Measurements from ENCODE around the gene BEND7. TPM values are rescaled to one million over a fixed set of nuclear protein-coding genes. Genes with fewer than 3 reads are reported as not detected.

BEND7 gene
- total and polyA plus RNA-seq, 2 donors from 2014 or later: 16.7 to 37.9 TPM

DNA sequence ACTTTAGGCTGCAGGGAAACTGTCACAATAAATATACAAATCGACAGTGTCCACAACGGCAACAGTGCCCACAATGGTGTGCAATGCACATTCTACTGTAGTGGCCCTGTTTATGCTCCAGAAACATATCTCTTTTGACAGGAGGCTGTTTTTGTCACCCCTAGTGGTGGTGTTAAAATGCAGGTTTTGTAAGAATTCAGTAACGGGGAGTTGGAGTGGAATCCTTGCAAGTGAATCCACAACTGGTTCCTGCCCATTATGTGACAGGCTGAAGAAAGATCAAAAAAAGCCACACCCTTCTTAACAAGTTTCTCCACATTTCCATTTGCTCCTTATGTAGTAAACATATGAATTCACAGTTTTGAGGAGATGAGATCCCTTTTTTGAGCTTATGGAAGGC, 58.5 kb downstream of the BEND7 start:
- DNase-seq (no peak), FAIRE-seq (no peak)
- Histone ChIP-seq H3K4me3 (ENCODE audit: low read length in 3 of 3) (no peak overlapping the region), H3K27me3 (ENCODE audit: control insufficient read depth, insufficient read depth, low read length) (no peaks in the 10 kb centered on the region), H3K4me1 (ENCODE audit: control insufficient read depth in 2 of 3, insufficient read depth in 2 of 3, low read depth in 1 of 3, low read length in 3 of 3) (no peaks in the 10 kb centered on the region), H3K9me3 (ENCODE audit: control insufficient read depth in 2 of 3, insufficient read depth in 1 of 3, low read length in 3 of 3) (no peaks in the 10 kb centered on the region), H3K9ac (ENCODE audit: low read length in 3 of 3) (no peak overlapping the region), H3K36me3 (ENCODE audit: control insufficient read depth in 2 of 3, insufficient read depth in 3 of 3, low read length in 3 of 3) (peaks cover 0 to 21% (median 19%) of the 10 kb centered on the region in 3 donors), H3K27ac (ENCODE audit: low read depth in 2 of 2, low read length in 2 of 2) (no peak overlapping the region)
- intact Hi-C loops (cut with DNase I): no loop called here
- TF ChIP-seq, protein P1, sequence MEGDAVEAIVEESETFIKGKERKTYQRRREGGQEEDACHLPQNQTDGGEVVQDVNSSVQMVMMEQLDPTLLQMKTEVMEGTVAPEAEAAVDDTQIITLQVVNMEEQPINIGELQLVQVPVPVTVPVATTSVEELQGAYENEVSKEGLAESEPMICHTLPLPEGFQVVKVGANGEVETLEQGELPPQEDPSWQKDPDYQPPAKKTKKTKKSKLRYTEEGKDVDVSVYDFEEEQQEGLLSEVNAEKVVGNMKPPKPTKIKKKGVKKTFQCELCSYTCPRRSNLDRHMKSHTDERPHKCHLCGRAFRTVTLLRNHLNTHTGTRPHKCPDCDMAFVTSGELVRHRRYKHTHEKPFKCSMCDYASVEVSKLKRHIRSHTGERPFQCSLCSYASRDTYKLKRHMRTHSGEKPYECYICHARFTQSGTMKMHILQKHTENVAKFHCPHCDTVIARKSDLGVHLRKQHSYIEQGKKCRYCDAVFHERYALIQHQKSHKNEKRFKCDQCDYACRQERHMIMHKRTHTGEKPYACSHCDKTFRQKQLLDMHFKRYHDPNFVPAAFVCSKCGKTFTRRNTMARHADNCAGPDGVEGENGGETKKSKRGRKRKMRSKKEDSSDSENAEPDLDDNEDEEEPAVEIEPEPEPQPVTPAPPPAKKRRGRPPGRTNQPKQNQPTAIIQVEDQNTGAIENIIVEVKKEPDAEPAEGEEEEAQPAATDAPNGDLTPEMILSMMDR (IDR thresholded peaks at IDR 0.05; ENCODE audit: borderline replicate concordance, extremely low read depth, insufficient read depth): no peak

DNA sequence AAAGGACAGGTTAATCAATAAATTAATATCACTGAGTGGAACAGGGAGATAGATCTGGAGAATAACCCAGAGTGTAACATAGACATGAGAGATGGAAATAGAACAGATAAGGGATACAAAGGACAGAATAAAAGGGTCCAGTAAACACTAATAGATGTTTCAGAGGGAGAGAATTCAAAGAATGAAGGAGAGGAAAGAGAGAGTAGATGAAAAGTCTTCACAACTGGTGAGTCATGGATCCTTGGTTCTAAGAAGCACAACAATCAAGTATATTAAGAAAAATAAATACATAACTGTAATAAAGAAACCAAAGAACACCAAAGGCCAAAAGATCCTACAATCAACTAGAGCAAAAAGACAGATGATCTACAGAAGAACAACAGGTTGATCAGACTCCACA, 66.3 kb downstream of the BEND7 start:
- Histone ChIP-seq H3K9ac (ENCODE audit: low read length in 3 of 3) (no peak overlapping the region), H3K9me3 (ENCODE audit: control insufficient read depth in 2 of 3, insufficient read depth in 1 of 3, low read length in 3 of 3) (no peaks in the 10 kb centered on the region), H3K4me1 (ENCODE audit: control insufficient read depth in 2 of 3, insufficient read depth in 2 of 3, low read depth in 1 of 3, low read length in 3 of 3) (no peaks in the 10 kb centered on the region), H3K27me3 (ENCODE audit: control insufficient read depth, insufficient read depth, low read length) (no peaks in the 10 kb centered on the region), H3K27ac (ENCODE audit: low read depth in 2 of 2, low read length in 2 of 2) (no peak overlapping the region), H3K4me3 (ENCODE audit: low read length in 3 of 3) (no peak overlapping the region), H3K36me3 (ENCODE audit: control insufficient read depth in 2 of 3, insufficient read depth in 3 of 3, low read length in 3 of 3) (peaks cover 0 to 3% (median 0%) of the 10 kb centered on the region in 3 donors)
- intact Hi-C loops (cut with DNase I): no loop called here
- DNase-seq (no peak), FAIRE-seq (no peak)
- TF ChIP-seq, protein P1 (IDR thresholded peaks at IDR 0.05; ENCODE audit: borderline replicate concordance, extremely low read depth, insufficient read depth): no peak

DNA sequence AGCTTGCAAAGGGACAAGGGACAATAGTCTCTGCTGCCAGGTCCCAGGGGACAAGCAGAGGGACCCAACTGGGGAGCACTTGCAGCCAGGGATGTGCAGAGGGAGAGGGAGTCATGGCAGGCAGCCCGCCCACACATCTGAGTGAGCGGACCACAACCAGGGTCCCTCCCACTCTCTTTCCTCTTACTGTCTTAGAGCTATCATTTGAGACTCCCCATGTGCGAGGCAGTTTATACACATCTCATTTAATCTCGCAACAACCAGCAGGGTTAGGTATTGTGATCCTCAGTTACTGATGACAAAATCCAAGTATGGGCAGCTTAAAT, 70.2 kb downstream of the BEND7 start:
- Histone ChIP-seq H3K36me3 (ENCODE audit: control insufficient read depth in 2 of 3, insufficient read depth in 3 of 3, low read length in 3 of 3) (peaks cover 0 to 4% (median 0%) of the 10 kb centered on the region in 3 donors), H3K27ac (ENCODE audit: low read depth in 2 of 2, low read length in 2 of 2) (no peak overlapping the region), H3K4me3 (ENCODE audit: low read length in 3 of 3) (no peak overlapping the region), H3K9me3 (ENCODE audit: control insufficient read depth in 2 of 3, insufficient read depth in 1 of 3, low read length in 3 of 3) (no peaks in the 10 kb centered on the region), H3K9ac (ENCODE audit: low read length in 3 of 3) (no peak overlapping the region), H3K27me3 (ENCODE audit: control insufficient read depth, insufficient read depth, low read length) (no peaks in the 10 kb centered on the region), H3K4me1 (ENCODE audit: control insufficient read depth in 2 of 3, insufficient read depth in 2 of 3, low read depth in 1 of 3, low read length in 3 of 3) (no peaks in the 10 kb centered on the region)
- intact Hi-C loops (cut with DNase I): no loop called here
- DNase-seq (peak in 1 of 5 donors; percentile 3), FAIRE-seq (no peak)
- TF ChIP-seq, protein P1 (IDR thresholded peaks at IDR 0.05; ENCODE audit: borderline replicate concordance, extremely low read depth, insufficient read depth): no peak
